ENCODE data around the gene AARS2.
A peak's percentile ranks its signal among the peaks of the same experiment; 100 is the strongest.

AARS2 gene

DNA sequence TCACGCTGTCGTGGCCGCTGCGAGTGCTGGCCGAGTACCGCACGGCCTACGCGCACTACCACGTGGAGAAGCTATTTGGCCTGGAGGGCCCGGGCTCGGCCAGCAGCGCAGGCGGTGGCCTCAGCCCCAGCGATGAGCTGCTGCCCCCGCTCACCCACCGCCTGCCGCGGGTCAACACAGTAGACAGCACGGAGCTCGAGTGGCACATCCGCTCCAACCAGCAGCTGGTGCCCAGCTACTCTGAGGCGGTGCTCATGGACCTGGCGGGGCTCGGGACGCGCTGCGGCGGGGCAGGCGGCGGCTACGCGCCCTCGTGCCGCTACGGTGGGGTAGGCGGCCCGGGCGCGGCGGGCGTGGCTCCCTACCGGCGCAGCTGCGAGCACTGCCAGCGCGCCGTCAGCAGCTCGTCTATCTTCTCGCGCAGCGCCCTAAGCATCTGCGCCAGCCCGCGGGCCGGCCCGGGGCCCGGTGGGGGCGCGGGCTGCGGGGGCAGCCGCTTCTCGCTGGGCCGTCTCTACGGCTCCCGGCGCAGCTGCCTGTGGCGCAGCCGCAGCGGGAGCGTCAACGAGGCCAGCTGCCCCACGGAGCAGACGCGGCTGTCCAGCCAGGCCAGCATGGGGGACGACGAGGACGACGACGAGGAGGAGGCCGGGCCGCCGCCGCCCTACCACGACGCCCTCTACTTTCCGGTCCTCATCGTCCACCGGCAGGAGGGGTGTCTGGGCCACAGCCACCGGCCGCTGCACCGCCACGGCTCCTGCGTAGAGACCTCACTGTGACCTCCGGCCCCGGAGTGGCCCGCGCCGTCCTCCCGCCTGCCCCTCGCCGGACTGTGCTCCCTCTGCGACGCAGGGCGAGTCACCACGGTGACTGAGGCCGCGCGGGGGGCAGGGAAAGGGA, 37.1 kb downstream of the AARS2 start:
- DNase-seq (ENCODE audit: low spot score) = peak; percentile 54

GRCh38 chr6:44275271-44275748, 37.8 kb downstream of the AARS2 start:
- DNase-seq (ENCODE audit: low spot score) = no peak

DNA sequence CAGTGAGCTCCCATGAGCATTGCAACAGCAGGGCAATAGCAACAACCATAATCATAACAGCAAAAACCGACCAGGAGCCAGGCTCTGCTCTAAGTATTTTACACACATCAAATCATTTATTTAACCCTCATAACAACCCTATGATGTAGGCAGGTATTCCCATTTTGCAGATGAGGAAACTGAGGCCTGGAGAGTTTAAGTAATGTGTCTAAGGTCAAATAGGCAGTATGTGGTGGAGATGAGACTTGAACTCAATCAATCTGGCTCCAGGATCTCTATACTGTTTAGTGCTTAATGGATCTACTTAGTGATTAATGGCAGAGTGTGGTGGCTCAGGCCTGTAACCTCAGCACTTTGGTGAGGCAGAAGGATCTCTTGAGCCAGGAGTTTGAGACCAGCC, 39.5 kb downstream of the AARS2 start:
- no peak for DNase-seq (ENCODE audit: low spot score)

DNA sequence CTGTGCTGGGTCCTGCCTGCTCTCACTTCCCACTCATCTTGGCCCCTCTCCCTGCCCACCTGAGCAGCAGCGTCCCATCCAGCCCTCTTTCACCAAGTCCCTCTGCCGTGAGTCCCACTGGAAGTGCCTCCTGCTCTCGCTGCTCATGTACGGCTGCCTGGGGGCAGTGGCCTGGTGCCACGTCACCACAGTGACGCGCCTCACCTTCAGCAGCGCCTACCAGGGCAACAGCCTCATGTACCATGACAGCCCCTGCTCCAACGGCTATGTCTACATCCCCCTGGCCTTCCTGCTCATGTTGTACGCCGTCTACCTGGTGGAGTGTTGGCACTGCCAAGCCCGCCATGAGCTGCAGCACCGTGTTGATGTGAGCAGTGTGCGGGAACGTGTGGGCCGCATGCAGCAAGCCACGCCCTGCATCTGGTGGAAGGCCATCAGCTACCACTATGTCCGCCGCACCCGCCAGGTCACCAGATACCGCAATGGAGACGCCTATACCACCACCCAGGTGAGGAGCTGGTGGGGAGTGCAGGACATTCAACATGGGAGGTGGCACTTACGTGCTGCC, 40.1 kb downstream of the AARS2 start:
- DNase-seq (ENCODE audit: low spot score) = no peak

DNA sequence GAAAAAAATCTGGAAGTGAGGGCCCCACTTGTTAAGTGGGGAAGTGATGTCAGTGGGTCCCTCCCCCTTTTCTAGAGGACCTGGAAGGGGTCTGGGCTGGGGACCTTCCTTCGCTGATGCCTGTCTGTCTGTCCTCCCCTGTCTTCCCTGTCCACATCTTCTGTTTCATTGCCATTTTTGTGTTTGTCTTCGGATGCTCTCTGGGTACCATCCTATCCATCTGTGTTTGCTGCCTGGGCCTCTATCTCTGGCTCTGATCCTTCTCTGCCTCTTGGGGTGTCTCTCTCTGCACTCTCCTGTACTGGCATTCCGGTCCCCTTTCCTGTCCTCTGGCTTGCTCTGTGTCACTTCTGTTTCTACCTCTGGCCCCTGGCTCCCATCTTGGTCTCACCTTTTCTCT, 40.6 kb downstream of the AARS2 start:
- DNase-seq (ENCODE audit: low spot score) = no peak

GRCh38 chr6:44271914-44272313, 41.2 kb downstream of the AARS2 start:
- no peak for DNase-seq (ENCODE audit: low spot score)

GRCh38 chr6:44271406-44271723, 41.8 kb downstream of the AARS2 start:
- DNase-seq (ENCODE audit: low spot score) = no peak

DNA sequence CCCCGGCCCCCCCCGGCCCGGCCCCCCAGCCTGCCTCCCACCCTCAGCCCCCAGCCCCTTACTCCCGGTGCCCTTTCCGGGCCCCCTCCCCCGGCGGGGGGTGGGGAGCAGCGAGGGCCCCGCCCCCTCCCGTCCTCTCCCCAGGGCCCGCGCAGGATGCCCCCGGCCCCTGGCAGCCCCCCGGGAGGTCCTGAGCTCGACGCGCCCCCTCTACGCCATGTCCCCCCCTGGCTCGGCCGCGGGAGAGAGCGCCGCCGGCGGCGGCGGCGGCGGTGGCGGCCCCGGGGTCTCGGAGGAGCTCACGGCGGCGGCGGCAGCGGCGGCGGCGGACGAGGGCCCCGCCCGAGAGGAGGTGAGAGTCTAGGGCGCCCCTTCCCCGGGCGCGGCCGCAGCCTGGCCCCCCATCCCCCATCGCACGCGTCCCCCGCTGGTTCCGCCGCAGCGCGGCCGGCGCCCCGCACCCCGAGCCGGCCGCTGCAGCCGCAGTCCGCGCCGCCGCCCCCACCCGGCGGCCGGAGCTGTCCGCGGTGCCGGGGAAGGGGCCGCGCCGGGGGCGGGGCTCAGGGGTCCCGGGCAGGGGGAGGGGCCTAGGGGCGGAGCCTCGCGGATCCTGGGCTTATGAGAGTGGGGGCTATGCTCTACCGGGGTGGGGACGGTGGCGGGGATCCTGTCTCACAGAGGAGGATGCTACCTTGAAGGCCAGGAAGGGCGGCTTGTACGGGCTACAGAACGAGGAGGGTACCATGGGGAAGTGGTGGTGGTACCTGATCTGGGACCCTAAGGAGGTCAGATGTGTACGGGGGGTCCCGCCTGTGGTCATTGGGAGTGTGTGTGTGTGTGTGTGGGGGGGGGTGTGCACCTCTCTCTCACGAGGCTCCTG, 42.4 kb downstream of the AARS2 start:
- no peak for DNase-seq (ENCODE audit: low spot score)

DNA sequence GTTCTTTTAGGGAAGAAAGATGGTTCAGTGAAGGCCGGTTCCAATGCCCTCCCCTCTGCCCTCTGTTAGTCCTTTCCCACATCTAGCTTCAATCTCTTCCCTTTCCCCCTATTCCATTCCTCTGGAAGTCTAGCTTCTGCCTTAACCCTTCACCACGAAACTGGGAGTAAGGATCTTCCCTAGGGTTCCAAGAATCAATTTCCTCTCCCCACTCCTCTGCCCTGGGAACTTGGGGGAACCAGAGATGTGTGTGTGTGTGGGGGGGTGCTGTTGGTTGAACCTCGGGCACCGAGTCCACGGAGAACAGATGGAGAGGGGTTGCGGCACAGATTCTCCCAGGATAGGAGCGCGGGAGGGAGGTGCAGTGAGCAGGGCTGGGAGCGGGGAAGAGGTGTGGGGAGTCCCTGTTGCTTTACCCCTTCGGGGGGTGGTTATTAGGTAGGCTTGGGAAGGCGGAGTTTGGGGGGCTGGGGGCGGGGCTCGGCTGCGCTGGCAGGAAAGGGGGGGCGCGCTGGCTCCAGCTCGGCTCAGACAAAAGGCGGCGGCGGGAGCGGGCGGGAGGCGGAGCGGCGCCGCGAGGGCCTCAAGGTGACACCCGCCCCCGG, 43.1 kb downstream of the AARS2 start, which contains the start of gene TMEM151B:
TMEM151B (plus strand) TSS at position 530 of the 605 bp plus-strand sequence. CDS start 293 bp downstream, outside the sequence.
- DNase-seq (ENCODE audit: low spot score) = no peak

DNA sequence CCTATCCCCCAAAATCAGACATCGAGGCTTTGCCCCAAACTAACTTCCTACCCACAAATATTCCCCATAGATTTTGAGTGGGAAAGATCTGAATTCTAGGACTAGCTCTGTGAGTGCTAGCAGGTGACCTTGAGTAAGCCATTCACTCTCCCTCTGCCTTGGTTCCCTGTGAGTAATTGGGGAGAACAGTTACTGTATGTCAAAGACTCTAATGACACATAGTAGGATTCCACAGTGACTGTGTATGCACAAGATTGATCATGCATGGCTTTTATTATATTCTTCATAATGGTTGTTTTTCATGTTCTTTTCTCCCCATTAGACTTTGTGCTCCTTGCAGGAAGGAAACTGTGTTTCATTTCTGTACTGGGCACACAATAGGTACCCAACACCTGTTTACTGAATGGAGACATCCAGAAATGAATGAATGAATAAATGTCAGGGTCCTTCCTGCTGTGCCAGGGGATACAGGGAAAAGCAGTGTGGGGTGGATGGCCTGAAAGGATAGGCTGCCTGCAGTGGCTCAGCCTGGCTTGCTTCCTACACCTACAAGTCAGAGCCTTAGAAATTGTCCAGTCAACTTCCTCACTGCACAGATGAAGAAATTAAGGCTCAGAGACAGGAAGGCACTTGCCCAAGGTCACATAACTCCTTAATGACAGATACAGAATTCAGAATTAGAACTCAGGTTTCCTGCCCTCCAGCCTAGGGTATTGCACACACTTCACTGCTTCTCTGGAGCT, 43.8 kb downstream of the AARS2 start:
- DNase-seq (ENCODE audit: low spot score) = no peak

- peak; percentile 65 for DNase-seq (ENCODE audit: low spot score)
Observed at GRCh38 chr6:44268095-44268628, 45.0 kb downstream of the AARS2 start.

DNA sequence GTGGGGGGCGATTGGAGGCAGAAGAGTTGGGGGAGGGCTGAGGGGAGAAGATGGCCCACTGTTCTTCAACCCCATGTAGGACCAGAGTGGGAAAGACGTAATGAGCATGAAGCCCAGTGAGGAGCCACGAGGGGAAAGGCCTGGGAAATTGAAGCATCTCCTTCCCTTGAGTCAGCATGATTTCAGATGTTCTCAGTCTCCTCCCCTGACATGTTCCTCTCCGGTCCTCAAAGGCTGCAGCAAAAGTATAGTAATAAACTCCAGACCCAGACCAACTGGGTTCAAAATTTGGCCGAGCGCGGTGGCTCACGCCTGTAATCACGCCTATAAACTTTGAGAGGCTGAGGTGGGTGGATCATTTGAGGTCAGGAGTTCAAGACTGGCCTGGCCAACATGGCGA, 45.9 kb downstream of the AARS2 start:
- no peak for DNase-seq (ENCODE audit: low spot score)

- DNase-seq (ENCODE audit: low spot score) = no peak
Observed at GRCh38 chr6:44266347-44266746, 46.8 kb downstream of the AARS2 start.

DNA sequence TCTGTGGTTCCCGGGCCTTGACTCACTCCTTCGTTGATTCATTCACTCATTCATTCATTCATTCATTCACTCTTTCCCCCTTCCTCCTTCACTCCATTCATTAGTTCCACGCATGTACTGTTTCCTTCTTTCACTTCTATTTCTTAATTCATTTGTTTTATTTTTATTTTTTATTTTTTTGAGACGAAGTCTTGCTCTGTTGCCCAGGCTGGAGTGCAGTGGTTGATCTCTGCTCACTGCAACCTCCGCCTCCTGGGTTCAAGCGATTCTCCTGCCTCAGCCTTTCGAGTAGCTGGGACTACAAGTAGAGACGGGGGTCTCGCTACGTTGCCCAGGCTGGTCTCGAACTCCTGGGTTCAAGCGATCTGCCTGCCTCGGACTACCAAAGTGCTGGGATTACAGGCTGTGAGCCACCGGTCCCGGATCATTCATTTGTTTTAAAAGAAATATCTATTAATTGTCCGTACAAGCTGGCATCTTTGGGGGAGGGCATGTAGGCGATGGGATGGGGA, 47.4 kb downstream of the AARS2 start:
- DNase-seq (ENCODE audit: low spot score) = no peak

- DNase-seq (ENCODE audit: low spot score) = peak; percentile 92
Observed at GRCh38 chr6:44265007-44265721, 48.0 kb downstream of the AARS2 start, which contains the start of gene NFKBIE. Gene NFKBIE, minus strand, starts transcription at chr6:44265551. Its CDS starts 205 bp downstream, at chr6:44265346.

- peak; percentile 90 for DNase-seq (ENCODE audit: low spot score)
Observed at GRCh38 chr6:44264154-44265006, 48.8 kb downstream of the AARS2 start.

DNA sequence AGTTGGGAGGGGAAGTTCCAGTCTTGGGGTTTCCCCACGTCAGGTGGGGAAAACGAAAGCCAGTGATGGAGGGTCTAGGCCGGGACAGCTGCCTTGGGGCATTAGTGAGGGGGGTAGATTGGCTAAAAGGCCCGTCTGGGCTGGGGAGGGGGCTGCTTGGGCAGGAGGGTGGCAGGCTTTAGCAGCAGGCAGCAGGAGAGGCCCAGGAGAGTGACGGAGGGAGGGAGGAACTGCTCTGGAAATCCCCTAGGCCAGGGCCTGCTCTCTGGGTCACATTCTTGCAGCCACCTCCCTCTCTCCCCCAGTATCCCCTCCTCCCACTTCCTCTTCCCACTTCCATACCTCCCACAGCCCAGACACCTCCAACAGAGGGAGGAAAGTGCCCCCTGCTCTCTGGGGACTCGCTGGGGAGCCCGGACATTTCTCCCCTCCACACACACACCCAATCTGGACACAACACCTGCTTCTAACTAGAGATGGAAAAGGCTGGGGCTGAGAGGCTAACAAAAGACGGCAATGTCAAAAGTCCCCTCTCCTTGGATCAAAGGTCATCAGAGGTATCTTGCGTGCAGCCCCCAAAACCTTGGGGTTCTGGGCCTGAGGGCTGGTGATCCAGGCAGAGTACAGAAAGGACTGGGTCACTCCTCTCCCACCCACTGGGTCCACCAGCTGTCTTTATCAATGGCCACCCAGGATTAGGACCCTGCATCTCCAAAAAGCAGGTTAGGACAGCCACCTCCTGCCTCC, 49.6 kb downstream of the AARS2 start:
- peak; percentile 67 for DNase-seq (ENCODE audit: low spot score)

All from germinal center (tissue), 1 donor.